VCaP (cell line): ENCODE results near the gene TMEM18.

ENCODE experiments used
- H3K27ac ChIP-seq: fragments of 450-650 bp; 2 replicates; pipeline ENCODE4 v1.5.1; 2017
- CTCF ChIP-seq: fragments of 450-650 bp; conservative IDR thresholded peaks from 2 replicates; pipeline ENCODE4 v1.5.1; 2017; ENCODE audit warnings: mild to moderate bottlenecking, moderate library complexity

Gene TMEM18

GRCh38 chr2:641872-642815, 35.1 kb downstream of the TMEM18 start:
- no peak overlapping the region for H3K27ac ChIP-seq
- no peak for TF ChIP-seq CTCF

- no peak for TF ChIP-seq CTCF
Observed at GRCh38 chr2:641164-641871, 35.9 kb downstream of the TMEM18 start.

GRCh38 chr2:639703-640102, 37.5 kb downstream of the TMEM18 start:
- TF ChIP-seq CTCF, result no peak
- no peak overlapping the region for H3K27ac ChIP-seq

More at GRCh38 chr2:641164-641871, 35.9 kb downstream of the TMEM18 start:
- H3K27ac ChIP-seq, result no peak overlapping the region

GRCh38 chr2:637804-638203, 39.4 kb downstream of the TMEM18 start:
- no peak for TF ChIP-seq CTCF
- H3K27ac ChIP-seq, result no peak overlapping the region

GRCh38 chr2:637406-637776, 39.8 kb downstream of the TMEM18 start:
- no peak for TF ChIP-seq CTCF
- H3K27ac ChIP-seq, result no peak overlapping the region

GRCh38 chr2:636641-637405, 40.4 kb downstream of the TMEM18 start:
- TF ChIP-seq CTCF, result peak; percentile 88
- no peak overlapping the region for H3K27ac ChIP-seq
